ENCODE data around the gene MXRA7. TPM values are rescaled to one million over a fixed set of nuclear protein-coding genes. Genes with fewer than 3 reads are reported as not detected.

The MXRA7 gene
- total and polyA plus RNA-seq, 4 donors = 60.9 to 127 (median 83.2) TPM

GRCh38 chr17:76644995-76645394, 65.8 kb downstream of the MXRA7 start:
- TF ChIP-seq CTCF (IDR thresholded peaks at IDR 0.05; ENCODE audit: control extremely low read depth, extremely low read depth) = no peak
- no peaks in the 10 kb centered on the region for H3K9me3 ChIP-seq (ENCODE audit: control insufficient read depth in 4 of 4, insufficient read depth in 3 of 4, low read length in 3 of 4)
- peak; percentile 38 to 76 (median 51) for DNase-seq
- ATAC-seq (ENCODE audit: insufficient read depth, low FRiP score) = no peak
- peaks cover 0 to 5% (median 0%) of the 10 kb centered on the region in 5 donors for H3K4me1 ChIP-seq (ENCODE audit: control insufficient read depth in 5 of 5, insufficient read depth in 5 of 5, low read length in 5 of 5)
- 69 to 89% methylated on average over 8 of the region's 8 CpGs for WGBS, 2 donors
- peak overlapping the region in 1 of 2 donors; percentile 32 for H3K27ac ChIP-seq (ENCODE audit: low read depth in 1 of 2, low read length in 1 of 2)
- H3K4me3 ChIP-seq = no peak overlapping the region
- H3K9ac ChIP-seq (ENCODE audit: insufficient read depth in 1 of 2, low read length in 2 of 2) = no peak overlapping the region
- H3K27me3 ChIP-seq (ENCODE audit: control insufficient read depth in 3 of 3, insufficient read depth in 3 of 3, low read length in 2 of 3) = no peaks in the 10 kb centered on the region
- no peaks in the 10 kb centered on the region for H3K36me3 ChIP-seq (ENCODE audit: control insufficient read depth in 4 of 4, insufficient read depth in 4 of 4, low read length in 4 of 4)

- Histone ChIP-seq H3K27me3 (ENCODE audit: control insufficient read depth in 3 of 3, insufficient read depth in 3 of 3, low read length in 2 of 3) (no peaks in the 10 kb centered on the region), H3K36me3 (ENCODE audit: control insufficient read depth in 4 of 4, insufficient read depth in 4 of 4, low read length in 4 of 4) (no peaks in the 10 kb centered on the region), H3K9me3 (ENCODE audit: control insufficient read depth in 4 of 4, insufficient read depth in 3 of 4, low read length in 3 of 4) (no peaks in the 10 kb centered on the region), H3K4me1 (ENCODE audit: control insufficient read depth in 5 of 5, insufficient read depth in 5 of 5, low read length in 5 of 5) (peaks cover 0 to 12% (median 0%) of the 10 kb centered on the region in 5 donors), H3K4me3 (no peak within 1 kb of the TSS), H3K9ac (ENCODE audit: insufficient read depth in 1 of 2, low read length in 2 of 2) (no peak within 1 kb of the TSS), H3K27ac (ENCODE audit: low read depth in 1 of 2, low read length in 1 of 2) (peak within 1 kb of the TSS in 1 of 2 donors; percentile 73)
- WGBS, 2 donors = 50 to 70% methylated on average over 7 of the region's 7 CpGs
- TF ChIP-seq CTCF (IDR thresholded peaks at IDR 0.05; ENCODE audit: control extremely low read depth, extremely low read depth) = no peak
- peak in 2 of 3 donors; percentile 14 to 52 for DNase-seq
- no peak for ATAC-seq (ENCODE audit: insufficient read depth, low FRiP score)
Observed at GRCh38 chr17:76643553-76644148, 67.1 kb downstream of the MXRA7 start, which contains the start of gene ST6GALNAC1. TSS of gene ST6GALNAC1 (minus strand) at chr17:76643757. CDS start at chr17:76643638, 119 bp downstream.

GRCh38 chr17:76642994-76643393, 67.8 kb downstream of the MXRA7 start:
- Histone ChIP-seq H3K36me3 (ENCODE audit: control insufficient read depth in 4 of 4, insufficient read depth in 4 of 4, low read length in 4 of 4) (no peaks in the 10 kb centered on the region), H3K9ac (ENCODE audit: insufficient read depth in 1 of 2, low read length in 2 of 2) (no peak overlapping the region), H3K4me1 (ENCODE audit: control insufficient read depth in 5 of 5, insufficient read depth in 5 of 5, low read length in 5 of 5) (peaks cover 0 to 12% (median 0%) of the 10 kb centered on the region in 5 donors), H3K27ac (ENCODE audit: low read depth in 1 of 2, low read length in 1 of 2) (peak overlapping the region in 1 of 2 donors; percentile 3), H3K27me3 (ENCODE audit: control insufficient read depth in 3 of 3, insufficient read depth in 3 of 3, low read length in 2 of 3) (no peaks in the 10 kb centered on the region), H3K9me3 (ENCODE audit: control insufficient read depth in 4 of 4, insufficient read depth in 3 of 4, low read length in 3 of 4) (no peaks in the 10 kb centered on the region), H3K4me3 (no peak overlapping the region)
- 86 to 92% methylated on average over 6 of the region's 6 CpGs for WGBS, 2 donors
- TF ChIP-seq CTCF (IDR thresholded peaks at IDR 0.05; ENCODE audit: control extremely low read depth, extremely low read depth) = no peak
- no peak for ATAC-seq (ENCODE audit: insufficient read depth, low FRiP score)
- DNase-seq = no peak
